ENCODE data around the gene VPS35L.

Gene VPS35L, protein sequence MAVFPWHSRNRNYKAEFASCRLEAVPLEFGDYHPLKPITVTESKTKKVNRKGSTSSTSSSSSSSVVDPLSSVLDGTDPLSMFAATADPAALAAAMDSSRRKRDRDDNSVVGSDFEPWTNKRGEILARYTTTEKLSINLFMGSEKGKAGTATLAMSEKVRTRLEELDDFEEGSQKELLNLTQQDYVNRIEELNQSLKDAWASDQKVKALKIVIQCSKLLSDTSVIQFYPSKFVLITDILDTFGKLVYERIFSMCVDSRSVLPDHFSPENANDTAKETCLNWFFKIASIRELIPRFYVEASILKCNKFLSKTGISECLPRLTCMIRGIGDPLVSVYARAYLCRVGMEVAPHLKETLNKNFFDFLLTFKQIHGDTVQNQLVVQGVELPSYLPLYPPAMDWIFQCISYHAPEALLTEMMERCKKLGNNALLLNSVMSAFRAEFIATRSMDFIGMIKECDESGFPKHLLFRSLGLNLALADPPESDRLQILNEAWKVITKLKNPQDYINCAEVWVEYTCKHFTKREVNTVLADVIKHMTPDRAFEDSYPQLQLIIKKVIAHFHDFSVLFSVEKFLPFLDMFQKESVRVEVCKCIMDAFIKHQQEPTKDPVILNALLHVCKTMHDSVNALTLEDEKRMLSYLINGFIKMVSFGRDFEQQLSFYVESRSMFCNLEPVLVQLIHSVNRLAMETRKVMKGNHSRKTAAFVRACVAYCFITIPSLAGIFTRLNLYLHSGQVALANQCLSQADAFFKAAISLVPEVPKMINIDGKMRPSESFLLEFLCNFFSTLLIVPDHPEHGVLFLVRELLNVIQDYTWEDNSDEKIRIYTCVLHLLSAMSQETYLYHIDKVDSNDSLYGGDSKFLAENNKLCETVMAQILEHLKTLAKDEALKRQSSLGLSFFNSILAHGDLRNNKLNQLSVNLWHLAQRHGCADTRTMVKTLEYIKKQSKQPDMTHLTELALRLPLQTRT

DNA sequence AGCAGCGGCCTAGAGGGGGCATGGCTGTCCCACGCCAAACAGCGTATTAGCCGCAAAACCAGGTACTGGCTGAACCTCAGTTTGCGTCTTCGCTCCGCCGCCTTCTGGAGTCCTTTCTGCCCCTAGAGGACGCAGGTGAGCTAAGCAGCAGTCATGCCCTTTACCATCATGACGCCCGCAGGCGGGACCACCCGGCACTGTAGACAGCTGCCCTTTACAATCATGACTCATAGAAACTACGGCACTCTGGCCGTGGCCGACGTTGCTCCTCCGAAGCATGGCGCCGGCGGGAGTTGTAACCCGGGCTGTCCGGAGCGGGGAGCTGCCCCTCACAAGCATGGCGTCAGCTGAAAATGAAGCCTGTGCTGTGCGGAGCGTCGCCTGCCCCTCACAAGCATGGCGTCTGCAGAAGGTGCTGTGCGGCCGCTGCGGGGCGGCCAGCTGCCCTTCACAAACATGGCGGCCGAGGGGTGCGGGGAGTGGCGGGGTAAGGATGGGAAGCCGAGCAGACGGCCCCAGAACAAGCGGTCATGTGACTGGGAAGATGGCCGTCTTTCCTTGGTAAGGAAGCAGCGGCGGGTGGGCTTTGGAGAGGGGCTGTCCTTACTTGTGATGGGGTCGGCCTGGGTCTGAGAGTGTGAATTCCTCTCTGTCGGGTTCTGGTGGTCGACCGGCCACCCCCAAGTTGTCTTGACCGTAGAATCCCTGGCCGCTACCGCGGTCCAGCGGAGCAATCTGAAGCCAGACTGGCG, at the start of gene VPS35L:
VPS35L (plus strand) TSS at position 518 of the 752 bp plus-strand sequence; CDS start at position 545, 27 bp downstream.
- DNase-seq (ENCODE audit: low spot score) = peak; percentile 99

DNA sequence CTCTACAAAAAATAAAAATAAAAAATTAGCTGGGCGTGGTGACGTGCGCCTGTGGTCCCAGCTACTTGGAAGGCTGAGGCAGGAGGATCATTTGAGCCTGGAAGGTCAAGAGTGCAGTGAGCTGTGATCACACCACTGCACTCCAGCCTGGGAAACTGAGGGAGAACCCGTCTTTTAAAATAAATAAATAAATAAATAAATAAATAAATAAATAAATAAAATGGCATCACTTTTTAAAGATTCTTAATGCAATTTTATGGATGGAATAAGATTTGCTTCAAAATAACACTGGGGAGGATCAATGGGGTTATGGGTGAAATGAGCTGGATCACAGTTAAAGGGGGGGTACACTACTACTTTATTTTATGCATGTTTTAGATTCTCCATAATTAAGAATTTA, 48.5 kb upstream of the VPS35L start:
- no peak for DNase-seq (ENCODE audit: low spot score)

DNA sequence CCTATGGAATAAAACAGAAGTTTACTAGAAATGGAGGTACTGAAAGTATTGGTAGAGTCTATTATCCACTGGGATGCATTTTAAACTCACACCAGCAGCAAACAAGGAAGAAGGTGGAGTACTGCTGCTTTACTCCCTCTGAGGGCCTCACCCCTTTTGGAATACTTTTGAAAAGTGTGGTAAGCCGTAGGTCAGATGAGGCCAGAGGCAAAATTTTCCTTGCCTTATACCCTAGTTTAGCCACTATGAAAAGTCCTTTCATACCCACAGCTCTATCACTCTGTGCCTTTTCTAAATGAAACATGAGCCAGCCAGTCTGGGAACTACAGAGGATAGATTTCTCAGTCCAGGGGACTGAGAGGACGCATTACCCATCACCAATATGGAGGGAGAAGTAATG, 47.6 kb upstream of the VPS35L start:
- no peak for DNase-seq (ENCODE audit: low spot score)

DNA sequence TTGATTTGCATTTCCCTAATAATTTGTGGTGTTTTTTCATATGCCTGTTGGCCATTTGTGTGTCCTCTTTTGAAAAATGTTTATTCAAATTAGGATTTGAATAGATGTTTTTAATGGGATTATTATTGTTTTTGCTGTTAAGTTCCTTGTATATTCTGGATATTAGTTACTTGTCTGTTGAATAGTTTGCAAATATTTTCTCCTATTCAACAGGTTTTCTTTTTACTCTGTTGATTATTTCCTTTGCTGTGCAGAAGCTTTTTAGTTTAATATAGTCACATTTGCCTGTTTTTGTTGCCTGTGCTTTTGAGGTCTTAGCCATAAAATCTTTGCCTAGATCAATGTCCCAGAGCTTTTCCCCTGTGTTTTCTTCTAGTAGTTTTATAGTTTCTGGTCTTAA, 43.2 kb upstream of the VPS35L start:
- DNase-seq (ENCODE audit: low spot score) = no peak

DNA sequence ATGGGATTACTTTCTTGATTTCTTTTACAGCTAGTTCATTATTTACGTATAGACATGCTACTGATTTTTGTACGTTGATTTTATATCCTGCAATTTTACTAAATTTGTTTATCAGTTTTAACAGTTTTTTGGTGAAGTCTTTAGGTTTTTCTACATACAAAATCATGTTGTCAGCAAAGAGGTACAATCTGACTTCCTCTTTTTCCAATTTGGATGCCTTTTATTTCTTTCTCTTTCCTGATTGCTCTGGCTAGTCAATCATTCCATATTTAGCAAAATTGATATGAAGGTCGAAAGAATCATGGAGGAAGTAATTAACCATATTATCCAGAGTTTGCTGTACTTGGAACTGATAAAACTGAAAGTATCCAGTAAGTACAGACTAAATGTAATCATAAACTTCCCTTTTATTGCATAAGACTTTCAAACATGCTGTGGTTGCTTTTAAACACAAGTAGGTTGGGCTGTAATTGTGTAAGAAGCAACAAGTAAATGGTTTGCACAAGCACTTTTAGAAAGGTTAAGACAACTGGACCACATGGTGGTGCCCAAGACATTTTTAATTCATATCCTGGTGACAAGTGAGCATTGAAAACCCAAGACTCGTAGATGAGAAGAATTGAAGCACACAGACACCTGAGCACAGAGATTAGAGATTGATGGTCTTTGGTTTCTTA, 42.0 kb upstream of the VPS35L start:
- DNase-seq (ENCODE audit: low spot score) = no peak

DNA sequence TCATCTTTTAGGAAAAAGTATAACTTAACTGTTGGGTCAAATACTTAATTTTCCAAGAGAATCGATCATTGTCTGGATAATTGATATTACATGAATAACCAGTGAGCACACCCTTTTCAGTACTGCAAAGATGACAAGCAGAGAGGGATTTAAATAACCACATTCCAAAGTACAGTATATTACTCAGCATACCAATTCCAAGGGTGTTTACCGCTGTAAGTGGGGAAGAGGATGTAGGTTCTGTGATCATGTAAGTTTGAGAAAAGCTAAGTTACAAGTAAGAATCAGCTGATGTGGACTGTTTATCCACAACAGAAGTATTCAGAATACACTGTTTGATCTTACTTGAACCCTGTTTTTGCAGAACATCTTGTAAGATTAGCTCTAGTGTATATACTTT, 39.7 kb upstream of the VPS35L start:
- DNase-seq (ENCODE audit: low spot score) = no peak

DNA sequence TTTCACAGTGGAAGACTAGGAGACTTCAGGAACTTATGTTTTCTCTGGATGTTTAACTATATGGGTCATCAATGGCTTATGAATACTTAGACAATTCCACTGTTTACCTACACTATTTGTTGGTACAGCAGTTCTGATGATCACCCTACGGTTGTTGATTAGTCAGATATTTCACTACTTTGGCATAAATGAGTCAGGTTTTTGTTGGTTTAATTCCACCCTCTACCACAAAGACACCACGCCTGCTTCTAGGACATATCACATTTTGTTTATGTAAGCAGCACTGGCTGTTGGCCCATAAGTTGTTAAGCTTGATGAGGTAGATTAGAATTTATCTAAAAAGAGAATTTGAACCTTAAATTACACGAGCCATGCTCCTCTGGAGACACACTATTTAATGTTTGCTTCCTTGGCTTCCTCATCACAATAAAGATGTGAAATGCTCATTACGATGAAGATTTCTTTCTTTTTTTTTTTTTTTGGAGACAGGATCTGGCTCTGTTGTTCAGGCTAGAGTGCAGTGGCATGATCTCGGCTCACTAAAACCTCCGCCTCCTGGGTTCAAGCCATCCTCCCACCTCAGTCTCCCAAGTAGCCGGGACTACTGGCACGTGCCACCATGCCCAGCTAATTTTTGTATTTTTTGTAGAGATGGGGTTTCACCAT, 37.9 kb upstream of the VPS35L start:
- peak; percentile 21 for DNase-seq (ENCODE audit: low spot score)

DNA sequence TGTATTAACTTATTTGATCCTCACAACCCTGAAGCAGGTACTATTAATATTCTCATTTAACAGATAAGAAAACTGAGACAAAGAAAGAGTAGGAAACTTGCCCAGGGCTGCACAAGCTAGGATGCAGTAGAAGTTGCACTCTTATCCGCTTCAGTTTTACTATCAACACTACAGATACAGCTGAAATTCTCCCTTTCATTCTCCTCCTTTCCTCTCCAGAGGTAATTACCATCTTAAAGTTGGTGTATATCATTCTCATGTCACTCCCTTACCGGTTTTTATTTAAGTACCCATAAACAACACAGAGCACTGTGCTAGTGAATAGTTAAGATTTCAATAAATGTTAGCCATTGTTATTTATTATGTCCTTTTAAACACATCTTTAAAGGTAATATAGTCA, 37.1 kb upstream of the VPS35L start:
- DNase-seq (ENCODE audit: low spot score) = no peak

DNA sequence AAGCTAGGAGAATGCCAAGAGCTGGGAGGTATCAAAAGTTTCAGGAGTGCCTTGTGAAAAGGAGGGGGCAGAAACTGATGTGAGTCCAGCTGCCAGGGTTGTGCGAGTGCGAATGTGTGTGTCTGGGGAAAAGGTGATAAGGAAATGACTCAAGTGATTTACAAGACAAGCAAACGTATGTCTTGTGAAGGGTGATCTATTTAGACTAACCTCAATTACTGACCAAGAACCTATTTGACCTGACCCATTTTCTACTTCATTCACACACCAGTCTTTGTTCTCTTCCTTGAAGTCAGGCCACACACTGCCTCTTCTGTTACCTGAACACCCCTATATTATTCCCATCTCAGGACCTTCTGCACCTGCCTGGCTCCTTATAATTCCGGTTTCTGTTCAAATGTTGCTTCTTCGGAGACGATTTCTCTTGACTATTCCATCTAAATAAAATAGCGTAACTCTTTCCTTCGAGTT, 34.6 kb upstream of the VPS35L start:
- no peak for DNase-seq (ENCODE audit: low spot score)

DNA sequence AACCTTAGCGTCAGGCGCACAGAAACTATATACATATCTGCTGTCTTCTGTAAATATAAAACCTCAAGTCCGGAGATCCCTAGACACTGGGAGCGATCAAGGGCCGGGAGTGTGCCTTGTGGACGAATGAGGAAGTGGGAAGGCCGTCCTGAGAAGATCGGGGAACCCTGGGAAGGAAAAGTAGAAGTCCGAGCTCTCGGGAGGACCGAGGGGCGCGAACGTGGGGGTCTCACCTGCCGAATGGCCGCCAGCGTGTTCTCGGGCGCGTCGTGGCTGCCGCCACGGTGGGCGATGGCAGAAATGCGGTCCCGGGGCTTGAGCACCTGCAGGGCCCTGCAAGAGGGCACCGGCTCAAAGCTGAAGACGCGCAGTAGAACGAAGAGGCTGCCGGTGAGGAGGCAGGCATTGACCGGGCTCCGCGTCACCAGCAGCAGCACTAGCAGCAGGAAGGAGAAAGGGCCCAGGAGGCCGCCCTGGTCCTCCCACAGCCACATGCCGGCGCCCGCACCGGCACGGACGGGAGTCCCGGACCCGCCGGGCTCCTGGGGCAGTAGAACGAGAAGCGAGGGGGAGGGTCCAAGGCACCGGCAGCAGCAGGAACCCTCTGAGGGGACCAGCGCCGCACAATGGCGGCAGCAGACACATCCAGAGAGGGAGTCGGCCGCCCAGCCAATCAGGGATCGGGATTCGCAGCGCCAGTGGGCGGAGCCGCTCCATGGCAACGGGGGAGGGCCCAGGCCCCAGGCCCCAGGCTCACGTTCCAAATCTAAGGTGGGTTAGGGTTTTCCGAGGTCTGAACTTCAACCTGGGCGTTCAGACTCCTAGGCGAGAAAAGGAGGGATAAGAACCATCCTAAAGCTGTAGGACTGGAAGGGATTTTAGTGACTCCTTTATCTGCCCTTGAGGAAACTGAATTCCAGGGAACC, 33.8 kb upstream of the VPS35L start, which contains the start of gene GDE1:
GDE1 (minus strand) TSS at position 628 of the 926 bp plus-strand sequence; CDS start at position 494, 134 bp downstream.
- peak; percentile 92 for DNase-seq (ENCODE audit: low spot score)

DNA sequence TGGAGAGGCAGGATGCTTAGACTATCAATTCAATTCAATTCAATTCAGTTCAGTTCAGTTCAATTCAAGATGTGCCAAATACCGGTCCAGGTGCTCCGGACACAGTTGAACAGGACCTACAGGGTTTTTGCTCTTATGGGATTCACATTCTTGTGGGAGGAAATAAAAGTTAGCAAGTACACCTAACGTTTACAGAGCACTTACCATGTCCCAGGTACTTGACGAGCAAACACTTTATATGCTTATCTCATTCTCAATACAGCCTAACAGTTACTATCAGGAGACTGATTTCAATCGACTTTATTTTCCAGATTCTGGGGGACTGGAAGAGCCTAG, 33.1 kb upstream of the VPS35L start:
- no peak for DNase-seq (ENCODE audit: low spot score)

DNA sequence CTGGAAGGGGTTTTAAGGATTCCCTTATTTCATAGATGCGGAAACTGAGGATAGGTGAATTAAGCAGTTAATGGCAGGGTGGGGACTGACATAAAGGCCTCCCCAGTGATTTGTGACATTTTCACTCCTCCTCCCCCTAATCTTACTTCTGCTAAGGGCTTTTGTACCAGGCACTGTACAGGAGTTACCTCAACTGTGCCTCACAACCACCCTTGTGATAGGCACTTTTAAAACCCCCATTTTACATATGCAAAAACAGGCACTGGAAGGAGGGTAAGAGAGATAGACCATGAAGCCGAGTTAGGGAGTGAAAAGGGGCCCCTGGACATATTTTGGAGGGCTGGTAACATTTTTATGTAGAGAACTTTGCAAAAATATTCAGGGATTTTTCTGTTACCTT, 32.7 kb upstream of the VPS35L start:
- no peak for DNase-seq (ENCODE audit: low spot score)

DNA sequence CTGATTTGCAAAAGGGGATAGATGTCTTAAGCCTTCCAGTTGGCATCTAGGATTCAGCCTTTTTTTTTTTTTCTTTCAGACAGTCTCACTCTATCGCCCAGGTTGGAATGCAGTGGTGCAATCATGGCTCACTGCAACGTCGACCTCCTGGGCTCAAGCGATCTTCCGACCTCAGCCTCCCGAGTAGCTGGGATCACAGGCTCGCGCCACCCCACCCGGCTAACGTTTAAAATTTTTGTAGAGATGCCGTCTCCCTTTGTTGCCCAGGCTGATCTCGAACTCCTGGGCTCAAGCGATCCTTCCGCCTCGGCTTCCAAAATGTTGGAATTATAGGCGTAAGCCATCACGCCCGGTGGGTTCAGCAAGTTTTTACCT, 32.3 kb upstream of the VPS35L start:
- no peak for DNase-seq (ENCODE audit: low spot score)

DNA sequence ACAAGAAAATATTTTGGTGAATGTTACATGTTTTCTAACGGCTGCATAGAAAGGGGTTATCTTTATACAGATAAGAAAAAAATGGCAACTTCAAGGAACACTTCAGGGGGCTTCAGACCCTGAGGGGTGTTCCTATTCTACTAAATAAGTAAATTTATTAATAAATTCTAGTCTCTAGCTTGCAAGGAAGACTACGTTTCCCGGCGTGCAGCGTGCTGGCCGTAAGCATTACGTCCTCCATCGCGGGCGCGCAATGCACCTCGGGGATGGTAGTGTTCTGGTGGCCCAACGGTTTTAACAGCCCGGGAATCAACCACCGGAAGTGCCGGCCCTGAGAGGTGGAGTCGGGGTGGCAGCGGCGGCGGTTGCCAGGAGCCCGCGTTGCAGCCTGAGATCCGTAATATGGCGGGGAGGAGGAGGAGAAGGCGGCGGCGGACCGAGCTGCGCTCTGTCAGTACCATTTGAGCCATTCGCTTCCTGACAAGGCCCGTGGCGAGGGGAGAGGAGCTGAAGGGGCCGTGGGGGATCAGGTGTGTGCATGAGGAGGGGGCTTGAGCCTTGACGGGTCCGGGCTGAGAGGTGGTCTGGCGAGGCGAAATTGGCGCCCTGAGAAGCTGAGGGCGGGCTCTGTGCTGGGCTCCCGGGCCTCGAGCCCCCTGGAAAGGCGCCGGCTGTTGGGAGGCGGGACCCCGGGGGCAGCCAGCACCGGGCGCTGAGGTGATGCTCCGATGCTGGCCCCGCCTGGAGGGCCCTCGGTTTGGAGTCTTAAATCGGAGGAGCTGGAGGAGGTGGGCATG, 31.7 kb upstream of the VPS35L start, which contains the start of gene CCP110:
CCP110 (plus strand) TSS at position 384 of the 797 bp plus-strand sequence. CDS start 3,940 bp downstream, outside the sequence.
- DNase-seq (ENCODE audit: low spot score) = peak; percentile 93

DNA sequence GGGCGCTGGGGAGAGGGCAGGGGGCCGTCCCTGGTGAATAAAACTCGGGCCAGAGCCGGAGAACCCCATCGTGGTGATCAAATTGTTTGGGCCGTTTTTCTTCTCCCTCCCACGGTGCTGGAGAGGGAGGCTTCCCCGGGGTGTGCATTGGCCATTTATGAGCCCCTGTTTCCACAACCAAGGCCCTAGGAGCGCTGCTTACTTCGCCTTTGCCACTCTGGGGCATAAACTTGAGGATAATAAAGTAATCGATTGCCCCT, 31.2 kb upstream of the VPS35L start:
- no peak for DNase-seq (ENCODE audit: low spot score)

DNA sequence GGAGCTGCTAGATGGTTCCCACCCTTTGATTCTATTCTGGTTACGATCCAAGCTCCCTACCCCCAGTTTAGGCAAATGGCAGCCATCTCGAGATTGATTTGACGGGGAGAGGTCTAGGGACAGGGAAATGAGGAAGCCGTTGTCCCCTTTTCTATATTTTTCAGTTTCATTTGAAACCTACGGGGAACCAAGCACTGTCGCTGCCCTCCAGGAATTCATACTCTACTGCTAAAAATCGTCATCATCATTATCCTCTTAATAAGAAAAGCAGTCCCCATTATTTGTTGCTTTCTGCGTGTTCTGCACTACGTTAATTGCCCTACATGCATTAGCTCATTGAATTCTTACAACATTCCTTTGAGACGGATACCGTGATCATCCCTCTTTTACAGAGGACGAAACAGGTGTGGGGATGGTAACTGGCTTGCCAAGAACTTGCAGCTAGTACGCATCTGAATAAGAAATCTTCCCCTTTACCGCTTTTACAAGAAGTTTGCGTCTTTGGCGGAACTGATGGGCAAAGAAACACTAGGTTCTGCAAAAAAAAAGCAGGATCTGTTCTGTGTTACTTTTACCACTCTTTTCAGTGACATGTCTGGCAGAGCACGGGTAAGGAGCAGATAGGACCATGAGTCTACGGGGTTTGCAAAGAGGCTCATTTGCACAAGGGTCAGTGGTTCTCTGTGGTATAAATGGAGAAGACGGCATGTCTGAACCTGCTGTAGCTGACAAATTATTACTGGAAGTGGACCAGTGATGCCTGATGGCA, 30.7 kb upstream of the VPS35L start:
- DNase-seq (ENCODE audit: low spot score) = no peak

DNA sequence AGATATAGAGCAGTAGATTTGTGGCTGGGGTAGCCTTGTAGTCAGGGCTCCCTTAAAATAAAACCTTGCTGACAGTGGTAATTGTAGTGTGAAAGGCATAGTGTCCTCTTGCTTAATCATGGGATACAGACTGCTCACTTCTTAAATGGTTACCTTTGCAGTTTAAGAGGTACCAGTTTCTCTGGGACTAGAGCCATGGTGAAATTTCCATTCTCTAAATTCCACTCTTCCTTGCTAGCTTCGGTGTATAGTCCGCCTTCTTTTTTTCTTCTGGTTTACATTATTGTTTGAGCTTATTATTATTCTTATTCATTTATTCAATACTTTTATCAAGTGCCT, 30.1 kb upstream of the VPS35L start:
- DNase-seq (ENCODE audit: low spot score) = no peak

DNA sequence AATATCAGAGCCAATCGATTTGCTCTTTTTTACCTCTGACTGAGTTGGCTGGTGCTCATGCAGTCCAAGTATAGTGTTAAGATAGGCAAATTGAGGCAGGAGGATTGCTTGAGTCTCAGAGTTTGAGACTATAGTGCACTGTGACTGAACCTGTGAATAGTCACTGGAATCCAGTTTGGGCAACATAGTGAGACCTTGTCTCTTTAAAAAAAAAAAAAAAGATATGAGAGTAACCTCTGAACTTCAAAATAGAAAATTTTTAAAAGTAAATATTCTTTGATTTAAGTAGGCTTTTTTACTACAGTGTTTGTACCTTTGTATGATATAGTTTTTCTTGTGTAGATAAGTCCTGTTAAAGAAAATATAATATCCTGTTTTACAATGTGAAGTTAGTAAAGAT, 28.3 kb upstream of the VPS35L start:
- DNase-seq (ENCODE audit: low spot score) = no peak

DNA sequence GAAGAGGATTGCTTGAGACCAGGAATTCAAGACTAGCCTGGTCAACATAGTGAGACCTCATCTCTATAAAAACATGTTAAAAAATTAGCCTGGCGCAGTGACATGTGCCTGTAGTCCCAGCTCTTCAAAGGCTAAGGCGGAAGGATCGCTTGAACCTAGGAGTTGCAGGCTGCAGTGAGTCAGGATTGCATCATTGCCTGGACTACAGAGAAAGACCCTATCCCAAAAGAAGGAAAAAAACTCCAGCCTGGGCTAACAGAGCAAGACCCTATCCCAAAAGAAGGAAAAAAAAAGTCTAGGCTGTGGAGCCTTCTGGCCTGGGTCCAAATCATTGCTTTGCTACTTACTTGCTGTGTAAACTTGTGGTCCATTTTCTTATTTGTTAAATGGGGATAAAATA, 26.8 kb upstream of the VPS35L start:
- DNase-seq (ENCODE audit: low spot score) = no peak

Measured in CD4-positive, alpha-beta T cell treated with Interleukin-15 for 4 hours (primary cell).